OCI-LY1 (cell line): ENCODE data around the gene MZT2B.

Experiments
- EZH2 ChIP-seq: fragments of 200-600 bp; sonication (generic), shearing (Covaris generic); IDR thresholded peaks from 2 replicates; pipeline ENCODE4 v1.8.0; 2017; ENCODE audit warnings: borderline replicate concordance, mixed run types, mild to moderate bottlenecking, antibody characterized with exemption, low read length, moderate library complexity, mixed read lengths
- TF ChIP-seq, protein P1 (sequence below): fragments of 200-600 bp; sonication (generic), shearing (Covaris generic); IDR thresholded peaks from 2 replicates; pipeline ENCODE4 v1.5.1; 2017; ENCODE audit warnings: mild to moderate bottlenecking, antibody characterized with exemption, low read length, moderate library complexity, mixed read lengths

DNA sequence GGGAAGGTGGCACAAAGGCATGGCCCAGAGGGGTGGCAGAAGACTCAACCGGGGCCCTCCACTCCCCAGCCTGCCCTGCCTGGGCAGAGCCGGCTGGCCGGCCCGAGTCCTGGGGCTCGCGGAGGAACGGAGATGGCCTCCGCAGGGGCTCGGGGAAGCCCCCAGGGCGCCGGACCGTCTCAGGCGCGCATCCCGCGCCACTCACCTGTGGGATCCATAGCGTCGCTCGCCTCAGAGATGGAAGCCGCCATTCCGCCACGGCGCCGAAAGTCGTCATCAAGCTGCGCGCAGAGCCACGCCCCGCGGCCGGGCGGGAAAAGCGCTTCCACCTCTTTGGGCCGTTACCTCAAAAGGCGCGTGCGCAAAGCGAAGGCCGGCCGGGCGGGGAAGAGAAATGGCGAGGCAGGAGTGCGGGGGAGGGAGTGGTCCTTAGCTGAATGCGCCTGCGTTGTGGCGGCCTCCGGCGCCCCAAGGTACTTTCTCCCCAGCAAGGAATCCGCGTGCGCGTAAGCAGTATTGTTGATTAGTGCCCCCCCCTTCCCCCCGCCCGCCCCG, 660 bp upstream of the MZT2B start, which contains the start of gene SMPD4:
- TF ChIP-seq, protein P1, sequence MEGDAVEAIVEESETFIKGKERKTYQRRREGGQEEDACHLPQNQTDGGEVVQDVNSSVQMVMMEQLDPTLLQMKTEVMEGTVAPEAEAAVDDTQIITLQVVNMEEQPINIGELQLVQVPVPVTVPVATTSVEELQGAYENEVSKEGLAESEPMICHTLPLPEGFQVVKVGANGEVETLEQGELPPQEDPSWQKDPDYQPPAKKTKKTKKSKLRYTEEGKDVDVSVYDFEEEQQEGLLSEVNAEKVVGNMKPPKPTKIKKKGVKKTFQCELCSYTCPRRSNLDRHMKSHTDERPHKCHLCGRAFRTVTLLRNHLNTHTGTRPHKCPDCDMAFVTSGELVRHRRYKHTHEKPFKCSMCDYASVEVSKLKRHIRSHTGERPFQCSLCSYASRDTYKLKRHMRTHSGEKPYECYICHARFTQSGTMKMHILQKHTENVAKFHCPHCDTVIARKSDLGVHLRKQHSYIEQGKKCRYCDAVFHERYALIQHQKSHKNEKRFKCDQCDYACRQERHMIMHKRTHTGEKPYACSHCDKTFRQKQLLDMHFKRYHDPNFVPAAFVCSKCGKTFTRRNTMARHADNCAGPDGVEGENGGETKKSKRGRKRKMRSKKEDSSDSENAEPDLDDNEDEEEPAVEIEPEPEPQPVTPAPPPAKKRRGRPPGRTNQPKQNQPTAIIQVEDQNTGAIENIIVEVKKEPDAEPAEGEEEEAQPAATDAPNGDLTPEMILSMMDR = no peak
- no peak for TF ChIP-seq EZH2
